ENCODE data around the gene DEGS1.

DEGS1 gene

GRCh38 chr1:224213438-224214119, 30.5 kb downstream of the DEGS1 start:
- TF ChIP-seq CTCF (IDR thresholded peaks at IDR 0.05; ENCODE audit: borderline replicate concordance, insufficient read depth, low read depth, low read length): no peak
- no peak overlapping the region for H3K4me3 ChIP-seq (ENCODE audit: low read depth, low read length)

- TF ChIP-seq CTCF (IDR thresholded peaks at IDR 0.05; ENCODE audit: borderline replicate concordance, insufficient read depth, low read depth, low read length): no peak
These were observed 33.3 kb downstream of the DEGS1 start for GRCh38 chr1:224216382-224216781.

GRCh38 chr1:224217655-224218623, 34.9 kb downstream of the DEGS1 start:
- no peak for TF ChIP-seq CTCF (IDR thresholded peaks at IDR 0.05; ENCODE audit: borderline replicate concordance, insufficient read depth, low read depth, low read length)
- no peak overlapping the region for H3K4me3 ChIP-seq (ENCODE audit: low read depth, low read length)

More at GRCh38 chr1:224216382-224216781, 33.3 kb downstream of the DEGS1 start:
- no peak overlapping the region for H3K4me3 ChIP-seq (ENCODE audit: low read depth, low read length)

- TF ChIP-seq CTCF (IDR thresholded peaks at IDR 0.05; ENCODE audit: borderline replicate concordance, insufficient read depth, low read depth, low read length): no peak
- H3K4me3 ChIP-seq (ENCODE audit: low read depth, low read length): no peak overlapping the region
These were observed 36.1 kb downstream of the DEGS1 start for GRCh38 chr1:224219011-224219611.

GRCh38 chr1:224219612-224220059, 36.6 kb downstream of the DEGS1 start:
- TF ChIP-seq CTCF (IDR thresholded peaks at IDR 0.05; ENCODE audit: borderline replicate concordance, insufficient read depth, low read depth, low read length): no peak
- no peak overlapping the region for H3K4me3 ChIP-seq (ENCODE audit: low read depth, low read length)

- TF ChIP-seq CTCF (IDR thresholded peaks at IDR 0.05; ENCODE audit: borderline replicate concordance, insufficient read depth, low read depth, low read length): no peak
- no peak overlapping the region for H3K4me3 ChIP-seq (ENCODE audit: low read depth, low read length)
These were observed 41.0 kb downstream of the DEGS1 start for GRCh38 chr1:224223819-224224714.

All from GM12875 (cell line).